GM19351 (cell line): ENCODE data around the gene C22orf31.

Experiments
- ATAC-seq: cut with Tn5 transposase; IDR thresholded peaks from one replicate; pipeline ENCODE4 v1.9.1; 2021; ENCODE audit warnings: mild to moderate bottlenecking, moderate library complexity; ENCODE audit not compliant: unreplicated experiment

The C22orf31 gene

GRCh38 chr22:29081517-29082236 is 20.0 kb upstream of the C22orf31 start:
- no peak for ATAC-seq

- no peak for ATAC-seq
Measured at GRCh38 chr22:29080106-29080975, 18.7 kb upstream of the C22orf31 start.

- no peak for ATAC-seq
Measured at GRCh38 chr22:29079218-29079901, 17.7 kb upstream of the C22orf31 start.

GRCh38 chr22:29078869-29079207 is 17.2 kb upstream of the C22orf31 start:
- no peak for ATAC-seq

GRCh38 chr22:29078036-29078868 is 16.6 kb upstream of the C22orf31 start:
- ATAC-seq, result no peak

- no peak for ATAC-seq
Measured at GRCh38 chr22:29074276-29074772, 12.7 kb upstream of the C22orf31 start.

- no peak for ATAC-seq
Measured at GRCh38 chr22:29073618-29074275, 12.1 kb upstream of the C22orf31 start.

- ATAC-seq, result no peak
Measured at GRCh38 chr22:29072979-29073617, 11.5 kb upstream of the C22orf31 start, which contains the start of gene KREMEN1. KREMEN1 (plus strand) TSS chr22:29073035; CDS start chr22:29073131, 96 bp downstream.

- ATAC-seq, result peak; percentile 93
Measured at GRCh38 chr22:29072193-29072978, 10.8 kb upstream of the C22orf31 start.

- no peak for ATAC-seq
Measured at GRCh38 chr22:29071261-29072045, 9.8 kb upstream of the C22orf31 start.

GRCh38 chr22:29070490-29070889 is 8.9 kb upstream of the C22orf31 start:
- no peak for ATAC-seq

GRCh38 chr22:29069463-29069862 is 7.8 kb upstream of the C22orf31 start:
- no peak for ATAC-seq

GRCh38 chr22:29065468-29066190 is 4.0 kb upstream of the C22orf31 start:
- no peak for ATAC-seq

GRCh38 chr22:29062286-29062821 is 723 bp upstream of the C22orf31 start:
- no peak for ATAC-seq

GRCh38 chr22:29060931-29061330 is 700 bp downstream of the C22orf31 start:
- ATAC-seq, result no peak

GRCh38 chr22:29060251-29060869 is 1.3 kb downstream of the C22orf31 start:
- no peak for ATAC-seq
